GM10847 (cell line): ENCODE data around the gene SPTY2D1.

Experiments
- POLR2A ChIP-seq: IDR thresholded peaks from 2 replicates; pipeline ENCODE4 v1.6.1; 2011; ENCODE audit not compliant: insufficient read length; ENCODE audit errors: extremely low read depth

Gene SPTY2D1

GRCh38 chr11:18623707-18624106, 10.4 kb downstream of the SPTY2D1 start:
- no peak for TF ChIP-seq POLR2A

- TF ChIP-seq POLR2A = no peak
Observed at GRCh38 chr11:18618342-18619025, 15.7 kb downstream of the SPTY2D1 start.

- TF ChIP-seq POLR2A = no peak
Observed at GRCh38 chr11:18617688-18618341, 16.3 kb downstream of the SPTY2D1 start.

- no peak for TF ChIP-seq POLR2A
Observed at GRCh38 chr11:18615628-18616392, 18.3 kb downstream of the SPTY2D1 start.

GRCh38 chr11:18614667-18615066, 19.5 kb downstream of the SPTY2D1 start:
- no peak for TF ChIP-seq POLR2A

GRCh38 chr11:18612394-18612793, 21.7 kb downstream of the SPTY2D1 start:
- no peak for TF ChIP-seq POLR2A

GRCh38 chr11:18611196-18611595, 22.9 kb downstream of the SPTY2D1 start:
- no peak for TF ChIP-seq POLR2A

- no peak for TF ChIP-seq POLR2A
Observed at GRCh38 chr11:18608376-18608775, 25.8 kb downstream of the SPTY2D1 start.

- TF ChIP-seq POLR2A = no peak
Observed at GRCh38 chr11:18600915-18601569, 33.1 kb downstream of the SPTY2D1 start.

- TF ChIP-seq POLR2A = no peak
Observed at GRCh38 chr11:18599739-18600230, 34.4 kb downstream of the SPTY2D1 start, which contains the start of gene MISFA. TSS of gene MISFA (plus strand) at chr11:18599789. CDS start at chr11:18599929, 140 bp downstream.

GRCh38 chr11:18594999-18595749, 39.0 kb downstream of the SPTY2D1 start:
- TF ChIP-seq POLR2A = no peak

GRCh38 chr11:18590571-18590970, 43.6 kb downstream of the SPTY2D1 start:
- TF ChIP-seq POLR2A = no peak

- peak; percentile 66 for TF ChIP-seq POLR2A
Observed at GRCh38 chr11:18588297-18589252, 45.6 kb downstream of the SPTY2D1 start, which contains the start of gene UEVLD. TSS of gene UEVLD (minus strand) at chr11:18588734. CDS start at chr11:18588654, 80 bp downstream.

GRCh38 chr11:18581825-18582224, 52.3 kb downstream of the SPTY2D1 start:
- TF ChIP-seq POLR2A = no peak
